GM19035 (cell line): ENCODE results near the gene ARHGEF28.

Experiments used
- ATAC-seq: cut with Tn5 transposase; IDR thresholded peaks from one replicate; pipeline ENCODE4 v1.9.1; 2021; ENCODE audit not compliant: unreplicated experiment

ARHGEF28 gene

GRCh38 chr5:73955271-73955846 lies 329.4 kb downstream of the ARHGEF28 start:
- ATAC-seq: no peak

- no peak for ATAC-seq
Measured at GRCh38 chr5:73957397-73958001, 331.5 kb downstream of the ARHGEF28 start.

- ATAC-seq: no peak
Measured at GRCh38 chr5:73958037-73958436, 332.0 kb downstream of the ARHGEF28 start.

GRCh38 chr5:73960023-73960422 lies 334.0 kb downstream of the ARHGEF28 start:
- ATAC-seq: no peak

DNA sequence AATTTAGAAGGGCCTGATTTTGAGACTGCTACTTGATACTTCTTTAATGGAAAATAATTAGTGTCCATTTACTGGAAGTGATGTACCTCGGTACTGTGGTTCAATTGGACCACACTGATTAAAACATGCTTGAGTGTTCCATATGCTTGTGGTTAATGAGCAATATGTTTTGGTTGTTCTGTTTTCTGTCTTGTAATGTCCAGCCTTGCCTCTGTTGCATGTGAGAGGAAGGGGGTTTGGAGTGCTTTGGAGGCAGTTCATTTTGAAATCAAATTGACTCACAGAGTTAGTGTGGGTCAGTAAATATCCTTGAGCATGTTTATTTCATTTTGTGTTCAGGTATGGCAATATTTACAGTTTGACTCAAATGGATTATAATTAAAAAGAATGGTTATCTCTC lies 334.4 kb downstream of the ARHGEF28 start:
- ATAC-seq: no peak

- no peak for ATAC-seq
Measured at GRCh38 chr5:73962801-73963425, 336.9 kb downstream of the ARHGEF28 start.

DNA sequence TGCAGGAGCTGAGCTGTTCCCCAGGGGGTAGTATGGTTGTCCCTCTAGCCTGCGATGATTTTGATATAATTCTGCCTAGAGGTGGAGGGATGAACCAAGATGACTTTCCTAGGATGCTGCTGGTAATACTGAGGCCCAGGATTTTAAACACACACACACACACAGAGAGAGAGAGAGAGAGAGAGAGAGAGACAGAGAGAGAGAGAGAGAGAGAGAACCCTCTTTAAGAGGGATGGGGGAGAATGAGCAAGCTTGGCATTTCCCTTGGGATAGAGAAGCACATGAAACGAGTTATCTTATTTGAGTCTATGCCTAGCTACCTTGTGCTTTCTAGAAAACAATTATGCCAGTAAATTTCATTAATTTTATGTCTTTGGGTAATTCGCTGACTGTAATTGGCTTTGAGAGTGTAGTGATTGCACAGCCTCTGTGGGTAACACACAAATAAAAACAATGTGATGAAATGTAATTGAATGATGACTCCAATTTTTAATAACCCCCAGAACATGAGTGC lies 338.4 kb downstream of the ARHGEF28 start:
- no peak for ATAC-seq

- ATAC-seq: no peak
Measured at GRCh38 chr5:73966451-73966850, 340.5 kb downstream of the ARHGEF28 start.

DNA sequence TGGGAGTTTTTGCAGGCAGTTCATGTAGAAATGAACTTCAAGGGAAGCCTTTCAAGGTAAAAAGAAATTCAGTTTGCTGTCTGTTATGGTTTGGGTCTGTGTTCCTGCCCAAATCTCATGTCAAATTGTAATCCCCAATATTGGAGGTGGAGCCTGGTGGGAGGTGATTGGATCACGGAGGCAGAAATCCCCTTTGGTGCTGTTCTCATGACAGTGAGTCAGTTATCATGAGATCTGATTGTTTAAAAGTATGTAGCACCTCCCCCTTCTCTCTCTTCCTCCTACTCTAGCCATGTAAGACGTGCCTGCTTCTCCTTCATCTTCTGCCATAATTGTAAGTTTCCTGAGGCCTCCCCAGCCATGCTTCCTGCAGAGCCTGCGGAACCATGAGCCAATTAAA lies 341.4 kb downstream of the ARHGEF28 start:
- ATAC-seq: no peak

DNA sequence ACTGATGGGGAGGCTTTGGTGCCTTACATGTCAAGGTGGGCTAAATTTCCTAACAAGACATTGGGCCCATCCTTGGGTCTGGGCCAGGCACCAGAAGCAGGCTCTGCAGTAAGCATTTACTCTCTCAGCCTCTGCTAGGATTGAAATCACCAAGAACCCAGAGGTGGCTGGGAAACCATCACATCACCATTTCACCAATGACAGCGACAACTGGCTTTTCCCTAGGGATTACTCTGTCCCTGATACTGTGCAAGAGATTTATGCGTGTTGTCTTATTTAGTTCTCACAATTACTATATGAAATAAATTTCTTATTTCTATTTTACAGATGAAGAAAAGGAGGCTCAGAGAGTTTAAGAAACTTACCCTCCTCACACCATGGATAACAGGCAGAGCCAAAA lies 342.2 kb downstream of the ARHGEF28 start:
- no peak for ATAC-seq

- no peak for ATAC-seq
Measured at GRCh38 chr5:73968729-73969128, 342.7 kb downstream of the ARHGEF28 start.

- no peak for ATAC-seq
Measured at GRCh38 chr5:73969195-73970036, 343.4 kb downstream of the ARHGEF28 start.

- ATAC-seq: no peak
Measured at GRCh38 chr5:73971326-73971725, 345.3 kb downstream of the ARHGEF28 start.

DNA sequence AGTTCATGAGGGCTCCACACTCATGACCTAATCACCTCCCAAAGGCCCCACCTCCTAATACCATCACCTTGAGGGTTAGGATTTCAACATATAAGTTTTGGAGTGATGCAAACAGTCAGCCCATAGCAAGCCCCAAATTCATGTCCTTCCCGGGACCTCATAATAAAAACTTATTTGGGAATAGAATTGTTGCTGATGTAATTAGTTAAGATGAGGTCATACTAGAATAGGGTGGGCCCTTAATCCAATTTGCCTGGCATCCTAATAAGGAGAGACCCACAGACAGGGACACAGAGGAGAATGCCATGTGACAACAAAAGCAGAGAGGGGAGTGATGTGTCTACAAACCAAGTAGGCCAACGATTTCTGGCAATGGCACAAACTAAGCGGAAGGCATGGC lies 347.1 kb downstream of the ARHGEF28 start:
- ATAC-seq: no peak

DNA sequence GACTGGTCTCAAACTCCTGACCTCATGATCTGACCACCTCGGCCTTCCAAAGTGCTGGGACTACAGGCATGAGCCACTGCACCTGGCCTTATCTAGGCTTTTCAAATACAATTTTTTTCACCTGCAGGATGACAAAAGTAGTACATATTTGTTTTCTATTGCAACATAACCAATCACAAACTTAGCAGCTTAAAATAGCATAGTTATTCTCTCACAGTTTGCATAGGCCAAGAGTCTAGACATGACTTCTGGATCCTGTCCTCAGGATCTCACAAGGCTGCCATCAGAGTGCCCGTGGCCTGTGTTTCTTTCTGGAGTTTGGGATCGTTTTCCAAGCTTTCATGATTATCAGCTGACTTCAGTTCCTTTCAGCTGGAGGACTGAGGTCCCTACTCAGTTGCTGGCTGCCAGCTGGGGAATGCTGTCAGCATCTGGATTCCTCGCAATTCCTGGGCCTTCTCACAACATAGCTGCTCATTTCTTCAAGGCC lies 348.9 kb downstream of the ARHGEF28 start:
- no peak for ATAC-seq

DNA sequence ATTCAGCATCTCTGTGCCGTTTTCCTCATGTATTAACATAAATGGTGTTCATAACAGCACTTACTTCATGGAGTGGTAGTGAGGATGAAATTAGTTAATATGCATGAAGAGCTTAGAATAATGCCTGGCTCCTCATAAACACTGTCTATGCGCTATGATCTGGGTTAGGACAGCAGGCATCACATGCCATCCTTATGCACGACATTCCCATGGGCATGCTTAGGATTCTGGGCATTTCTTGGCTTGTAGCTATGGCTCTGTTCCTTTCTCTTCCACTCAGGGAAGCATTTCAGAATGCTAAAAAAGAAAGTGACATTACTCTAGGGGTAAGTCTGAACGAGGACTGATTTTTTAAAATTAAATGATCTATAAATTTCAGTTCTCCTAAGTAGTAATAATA lies 349.8 kb downstream of the ARHGEF28 start:
- no peak for ATAC-seq

GRCh38 chr5:73977146-73977545 lies 351.1 kb downstream of the ARHGEF28 start:
- ATAC-seq: no peak

DNA sequence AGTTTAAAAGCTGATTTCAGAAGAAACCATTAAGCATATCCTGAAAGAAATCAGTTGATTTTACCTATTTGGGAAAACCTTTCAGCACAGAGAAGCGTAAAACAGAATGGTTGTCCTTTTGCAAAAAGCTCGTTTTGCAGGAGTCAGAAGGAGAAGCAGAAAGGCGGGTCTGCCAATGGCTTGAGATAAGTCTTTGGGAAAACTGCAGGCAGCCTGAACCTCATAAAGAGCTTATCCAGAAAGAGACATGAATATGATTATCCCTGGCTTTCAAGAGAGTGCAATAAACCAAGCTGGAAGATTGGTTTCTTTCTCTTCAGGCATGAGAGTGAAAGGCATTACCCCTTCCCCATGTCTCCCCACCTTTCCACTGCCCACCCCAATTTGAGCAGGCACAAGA lies 353.3 kb downstream of the ARHGEF28 start:
- ATAC-seq: no peak

GRCh38 chr5:73981704-73982103 lies 355.7 kb downstream of the ARHGEF28 start:
- ATAC-seq: no peak

DNA sequence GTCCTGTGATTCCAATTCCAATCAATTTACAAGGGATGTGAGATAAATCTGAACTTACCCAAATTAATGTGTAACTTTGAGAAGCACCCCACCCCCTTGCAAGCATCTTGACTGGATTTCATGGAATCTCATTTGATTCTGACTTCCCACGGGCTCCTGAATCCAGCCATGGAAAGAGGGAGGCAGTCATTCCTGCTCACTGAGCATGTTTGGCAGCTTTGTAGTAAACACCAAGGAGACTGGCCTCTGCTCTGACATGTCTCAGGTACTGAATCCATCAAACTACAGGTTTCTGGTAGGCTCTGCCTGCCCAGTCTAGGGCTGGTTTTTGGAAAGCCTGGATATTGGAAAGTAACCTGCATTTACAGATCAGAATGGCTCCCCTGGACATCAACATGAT lies 357.6 kb downstream of the ARHGEF28 start:
- ATAC-seq: no peak

- ATAC-seq: no peak
Measured at GRCh38 chr5:73985145-73985544, 359.1 kb downstream of the ARHGEF28 start.
